CD8-positive, alpha-beta memory T cell (primary cell): ENCODE measurements around the gene CDH24. TPM values are rescaled to one million over a fixed set of nuclear protein-coding genes. Genes with fewer than 3 reads are reported as not detected.

ENCODE experiments used
- CTCF ChIA-PET: fragments of 350-600 bp; sonication (Branson Sonifier 250); formaldehyde crosslinking; loops from one replicate; lab custom pipeline; 2021; ENCODE audit warnings: antibody characterized with exemption; lab: Charles Lee
- POLR2A ChIA-PET: fragments of 350-600 bp; sonication (Branson Sonifier 250); formaldehyde crosslinking; loops from one replicate; lab custom pipeline; 2021; ENCODE audit warnings: antibody characterized with exemption; lab: Charles Lee
- DNase-seq, 5 donors: peaks; one replicate each; pipeline versions ENCODE4 v3.0.0 to v3.0.0-alpha.2; 2020 to 2022; ENCODE audit warnings: mixed read lengths in 1 of 5
- H3K27ac ChIP-seq: one replicate; pipeline ENCODE4 v1.7.0; 2013; ENCODE audit warnings: low read depth, mild to moderate bottlenecking, low read length, moderate library complexity
- H3K27me3 ChIP-seq: 2 replicates; pipeline ENCODE4 v1.7.0; 2013; ENCODE audit warnings: low read length, mild to moderate bottlenecking; ENCODE audit not compliant: insufficient read depth, poor library complexity, severe bottlenecking
- H3K36me3 ChIP-seq: 2 replicates; pipeline ENCODE4 v1.7.0; 2013; ENCODE audit warnings: mild to moderate bottlenecking, low read length, moderate library complexity; ENCODE audit not compliant: insufficient read depth
- H3K4me1 ChIP-seq: 2 replicates; pipeline ENCODE4 v1.7.0; 2013; ENCODE audit warnings: mild to moderate bottlenecking, low read length, moderate library complexity; ENCODE audit not compliant: insufficient read depth
- H3K4me3 ChIP-seq: 2 replicates; pipeline ENCODE4 v1.7.0; 2013; ENCODE audit warnings: mild to moderate bottlenecking, low read length
- H3K9me3 ChIP-seq: 2 replicates; pipeline ENCODE4 v1.7.0; 2013; ENCODE audit warnings: mild to moderate bottlenecking, low read length
- H3K27ac Mint-ChIP-seq, 8 donors: one replicate each; pipeline ENCODE4 v1.8.0; 2020 to 2021; ENCODE audit warnings: mixed read lengths in 8 of 8, mild to moderate bottlenecking in 6 of 8, inconsistent platforms in 3 of 8, moderate library complexity in 3 of 8
- H3K27me3 Mint-ChIP-seq, 2 donors: one replicate each; pipeline ENCODE4 v1.8.0; 2020 to 2021; ENCODE audit warnings: mixed read lengths in 2 of 2, mild to moderate bottlenecking in 1 of 2, moderate library complexity in 1 of 2
- H3K36me3 Mint-ChIP-seq, 3 donors: one replicate each; pipeline ENCODE4 v1.8.0; 2020 to 2021; ENCODE audit warnings: mixed read lengths in 3 of 3, inconsistent platforms in 1 of 3, mild to moderate bottlenecking in 1 of 3
- H3K4me1 Mint-ChIP-seq, 3 donors: one replicate each; pipeline ENCODE4 v1.8.0; 2020 to 2021; ENCODE audit warnings: mixed read lengths in 3 of 3, inconsistent platforms in 1 of 3, mild to moderate bottlenecking in 1 of 3
- H3K4me3 Mint-ChIP-seq, 7 donors: one replicate each; pipeline ENCODE4 v1.8.0; 2020 to 2021; ENCODE audit warnings: mixed read lengths in 7 of 7, mild to moderate bottlenecking in 6 of 7, moderate library complexity in 4 of 7, inconsistent platforms in 2 of 7
- H3K9me3 Mint-ChIP-seq, 5 donors: one replicate each; pipeline ENCODE4 v1.8.0; 2020 to 2022; ENCODE audit warnings: mixed read lengths in 5 of 5, mild to moderate bottlenecking in 3 of 5, moderate library complexity in 2 of 5, inconsistent platforms in 1 of 5
- polyA plus RNA-seq: library from polyadenylated mRNA; unstranded; fragments of 300-500 nt; fragmentation: Illumina TruSeq; gene quantifications from one replicate; pipeline ENCODE4 v1.2.3, GENCODE V29; 2021
- total RNA-seq, 2 experiments: library from RNA; stranded (reverse); gene quantifications; one replicate each; pipeline ENCODE4 v1.2.3, GENCODE V29; 2021

CDH24 gene
- total and polyA plus RNA-seq, 3 experiments from 2014 or later, result 0.36 to 0.88 (median 0.82) TPM

DNA sequence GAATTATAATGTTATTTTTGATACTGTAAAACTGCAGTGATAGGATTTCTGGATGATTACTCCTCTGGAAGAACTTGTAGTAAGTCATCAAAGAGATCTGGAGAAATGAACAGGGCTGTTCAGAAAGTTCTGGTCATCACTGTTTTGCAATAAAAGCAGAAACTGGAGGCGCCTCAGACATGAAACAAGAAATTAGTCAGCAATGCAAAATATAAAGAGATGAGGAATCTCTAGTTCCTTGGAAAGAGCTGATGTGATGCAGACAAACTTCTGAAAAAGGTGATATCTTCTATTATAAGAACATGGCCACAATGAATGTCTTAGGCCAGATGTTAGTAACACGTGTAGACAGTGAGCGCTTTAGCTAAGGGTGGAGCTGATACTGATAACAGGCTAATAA, 28.1 kb upstream of the CDH24 start:
- H3K9me3 Mint-ChIP-seq, result no peaks in the 10 kb centered on the region
- Histone ChIP-seq H3K27me3 (no peaks in the 10 kb centered on the region), H3K4me3 (no peak overlapping the region), H3K27ac (no peak overlapping the region), H3K9me3 (no peaks in the 10 kb centered on the region), H3K4me1 (no peaks in the 10 kb centered on the region), H3K36me3 (peaks cover 69% of the 10 kb centered on the region)
- no peaks in the 10 kb centered on the region for H3K27me3 Mint-ChIP-seq
- H3K4me1 Mint-ChIP-seq, result peaks cover 20 to 45% (median 36%) of the 10 kb centered on the region in 3 donors
- H3K4me3 Mint-ChIP-seq, result no peak overlapping the region
- CTCF ChIA-PET, result interaction anchor here (0.8 to 2.1 kb wide), 4 partner anchors 9 to 36 kb away, joined by 3 to 9 read pairs (median 5); partner anchors contain the start of genes ACIN1 and C14orf119
- POLR2A ChIA-PET, result no interaction called here
- no peak for DNase-seq
- H3K36me3 Mint-ChIP-seq, result peaks cover 6 to 84% (median 18%) of the 10 kb centered on the region in 3 donors
- peak overlapping the region in 1 of 8 donors; percentile 52 for H3K27ac Mint-ChIP-seq

DNA sequence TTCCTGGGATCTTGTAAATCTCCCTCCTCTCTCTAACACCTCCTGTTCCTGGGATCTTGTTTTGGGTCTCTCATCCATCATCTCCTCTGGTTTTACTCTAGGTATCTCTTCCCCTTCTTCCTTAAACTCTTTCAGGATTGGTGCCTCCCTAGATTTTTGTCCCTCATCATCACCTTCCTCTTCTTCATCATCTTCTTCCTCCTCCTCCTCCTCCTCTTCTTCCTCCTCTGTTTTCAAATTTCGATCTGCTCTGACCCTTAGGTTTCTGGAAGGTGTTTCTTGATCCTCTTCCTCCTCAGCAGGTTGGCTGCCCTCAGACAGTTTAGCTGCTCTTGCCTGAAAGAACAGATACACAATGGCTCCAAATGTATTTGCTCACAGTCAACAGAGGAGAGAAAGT, 23.2 kb upstream of the CDH24 start:
- Mint-ChIP-seq H3K4me3 (no peak overlapping the region), H3K36me3 (peaks cover 0 to 87% (median 23%) of the 10 kb centered on the region in 3 donors)

DNA sequence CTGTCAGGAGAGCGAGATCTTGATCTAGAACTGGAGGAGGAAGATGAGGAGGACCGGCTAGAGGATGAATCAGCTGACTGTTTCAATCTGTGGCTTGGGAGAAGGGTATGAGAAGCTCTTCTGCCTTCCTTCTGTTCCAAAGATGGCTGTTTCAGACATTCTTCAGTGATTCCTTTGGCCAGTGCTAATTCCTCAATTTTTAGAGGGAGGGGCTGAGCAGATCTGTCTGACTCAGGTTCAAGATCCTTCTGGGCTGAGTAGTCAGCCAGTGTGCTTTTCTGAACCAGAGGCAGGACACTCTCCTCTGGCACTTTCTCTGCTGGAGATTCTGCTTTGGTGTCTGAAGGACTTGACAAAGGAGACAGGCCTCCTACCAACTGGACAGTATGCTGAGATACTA, 22.4 kb upstream of the CDH24 start:
- no peak for DNase-seq
- POLR2A ChIA-PET, result no interaction called here
- Mint-ChIP-seq H3K27ac (peak overlapping the region in 3 of 8 donors; percentile 5 to 85 (median 23)), H3K9me3 (no peaks in the 10 kb centered on the region), H3K4me1 (peaks cover 2 to 10% (median 10%) of the 10 kb centered on the region in 3 donors), H3K36me3 (peaks cover 3 to 87% (median 26%) of the 10 kb centered on the region in 3 donors), H3K4me3 (no peak overlapping the region), H3K27me3 (no peaks in the 10 kb centered on the region)
- H3K27me3 ChIP-seq, result no peaks in the 10 kb centered on the region
- peaks cover 7% of the 10 kb centered on the region for H3K4me1 ChIP-seq
- H3K4me3 ChIP-seq, result no peak overlapping the region
- no peak overlapping the region for H3K27ac ChIP-seq
- CTCF ChIA-PET, result interaction anchor here (1.0 to 4.2 kb wide), 3 partner anchors 12 to 85 kb away, joined by 3 to 34 read pairs (median 4); no protein-coding TSS in a partner anchor
- H3K9me3 ChIP-seq, result no peaks in the 10 kb centered on the region
- peaks cover 73% of the 10 kb centered on the region for H3K36me3 ChIP-seq

More for the DNA sequence above, 23.2 kb upstream of the CDH24 start:
- Histone ChIP-seq H3K36me3 (peaks cover 72% of the 10 kb centered on the region), H3K27me3 (no peaks in the 10 kb centered on the region), H3K9me3 (no peaks in the 10 kb centered on the region), H3K4me1 (peaks cover 7% of the 10 kb centered on the region), H3K4me3 (no peak overlapping the region), H3K27ac (no peak overlapping the region)
- ChIA-PET CTCF (interaction anchor here (1.0 to 4.2 kb wide), 5 partner anchors 9 to 85 kb away, joined by 3 to 34 read pairs (median 4); no protein-coding TSS in a partner anchor), POLR2A (no interaction called here)
- Mint-ChIP-seq H3K4me1 (peaks cover 4 to 14% (median 14%) of the 10 kb centered on the region in 3 donors), H3K27ac (peak overlapping the region in 7 of 8 donors; percentile 2 to 86 (median 50)), H3K9me3 (no peaks in the 10 kb centered on the region), H3K27me3 (no peaks in the 10 kb centered on the region)
- DNase-seq, result no peak

DNA sequence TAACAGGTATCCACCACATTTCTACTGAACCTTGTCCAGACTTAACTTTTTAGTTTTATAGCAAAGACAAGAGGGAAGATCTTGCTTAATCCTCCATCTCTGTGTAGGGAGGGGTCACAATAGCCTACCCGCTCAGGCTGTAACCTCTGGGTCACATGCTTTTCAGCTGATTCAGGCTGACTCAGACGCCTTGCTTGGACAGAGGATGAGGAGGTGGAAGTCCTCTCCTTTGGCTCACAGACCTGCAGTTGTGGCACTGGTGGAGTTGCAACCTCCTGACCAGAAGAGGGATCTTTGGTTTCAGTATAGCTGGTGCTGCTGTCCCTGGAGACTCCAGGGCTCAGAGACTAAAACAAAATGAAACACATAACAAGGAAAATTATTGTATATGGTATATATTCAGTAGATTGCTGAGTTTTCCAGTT, 21.4 kb upstream of the CDH24 start:
- Mint-ChIP-seq H3K9me3 (no peaks in the 10 kb centered on the region), H3K36me3 (peaks cover 3 to 88% (median 28%) of the 10 kb centered on the region in 3 donors), H3K27ac (no peak overlapping the region), H3K27me3 (no peaks in the 10 kb centered on the region), H3K4me1 (peaks cover 2 to 8% (median 7%) of the 10 kb centered on the region in 3 donors), H3K4me3 (no peak overlapping the region)
- Histone ChIP-seq H3K4me3 (no peak overlapping the region), H3K36me3 (peaks cover 76% of the 10 kb centered on the region), H3K27me3 (no peaks in the 10 kb centered on the region), H3K27ac (peak overlapping the region; percentile 40), H3K4me1 (peaks cover 7% of the 10 kb centered on the region), H3K9me3 (no peaks in the 10 kb centered on the region)
- no peak for DNase-seq
- POLR2A ChIA-PET, result no interaction called here
- CTCF ChIA-PET, result interaction anchor here (3.4 to 4.7 kb wide), 3 partner anchors 11 to 16 kb away, joined by 11 to 35 read pairs (median 34); partner anchors contain the start of genes ACIN1 and C14orf119

DNA sequence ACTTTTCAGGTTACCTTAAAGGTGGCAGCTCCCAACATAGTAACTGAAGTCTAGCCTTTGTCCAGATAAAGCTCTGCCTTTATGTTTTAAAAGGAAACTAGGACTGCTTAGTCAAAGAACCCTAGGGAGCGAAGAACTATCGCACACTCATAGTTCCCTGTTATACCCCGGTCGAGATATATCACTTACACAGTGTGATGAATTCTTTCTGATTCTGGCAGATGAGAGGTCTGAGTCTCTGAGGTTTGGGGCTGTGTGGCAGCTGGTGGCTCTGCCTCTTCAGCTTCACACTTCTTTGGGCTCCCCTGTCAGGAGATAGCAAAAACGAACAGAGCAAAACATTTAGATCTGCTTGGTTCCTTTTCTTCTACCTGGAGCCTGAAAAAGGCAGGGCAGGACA, 20.6 kb upstream of the CDH24 start:
- Mint-ChIP-seq H3K27ac (peak overlapping the region in 1 of 8 donors; percentile 71), H3K4me3 (no peak overlapping the region), H3K27me3 (no peaks in the 10 kb centered on the region), H3K4me1 (peaks cover 2 to 8% (median 7%) of the 10 kb centered on the region in 3 donors), H3K36me3 (peaks cover 3 to 87% (median 28%) of the 10 kb centered on the region in 3 donors), H3K9me3 (no peaks in the 10 kb centered on the region)
- POLR2A ChIA-PET, result interaction anchor here (1.6 kb wide), 1 partner anchor 17 kb away, joined by 9 read pairs; the partner anchor contains the start of genes ACIN1 and C14orf119
- CTCF ChIA-PET, result interaction anchor here (0.9 to 4.7 kb wide), 11 partner anchors 10 to 123 kb away, joined by 3 to 35 read pairs (median 11); partner anchors contain the start of genes ACIN1 and C14orf119
- peaks cover 7% of the 10 kb centered on the region for H3K4me1 ChIP-seq
- H3K9me3 ChIP-seq, result no peaks in the 10 kb centered on the region
- H3K27ac ChIP-seq, result peak overlapping the region; percentile 40
- DNase-seq, result no peak
- H3K36me3 ChIP-seq, result peaks cover 74% of the 10 kb centered on the region
- no peaks in the 10 kb centered on the region for H3K27me3 ChIP-seq
- no peak overlapping the region for H3K4me3 ChIP-seq

DNA sequence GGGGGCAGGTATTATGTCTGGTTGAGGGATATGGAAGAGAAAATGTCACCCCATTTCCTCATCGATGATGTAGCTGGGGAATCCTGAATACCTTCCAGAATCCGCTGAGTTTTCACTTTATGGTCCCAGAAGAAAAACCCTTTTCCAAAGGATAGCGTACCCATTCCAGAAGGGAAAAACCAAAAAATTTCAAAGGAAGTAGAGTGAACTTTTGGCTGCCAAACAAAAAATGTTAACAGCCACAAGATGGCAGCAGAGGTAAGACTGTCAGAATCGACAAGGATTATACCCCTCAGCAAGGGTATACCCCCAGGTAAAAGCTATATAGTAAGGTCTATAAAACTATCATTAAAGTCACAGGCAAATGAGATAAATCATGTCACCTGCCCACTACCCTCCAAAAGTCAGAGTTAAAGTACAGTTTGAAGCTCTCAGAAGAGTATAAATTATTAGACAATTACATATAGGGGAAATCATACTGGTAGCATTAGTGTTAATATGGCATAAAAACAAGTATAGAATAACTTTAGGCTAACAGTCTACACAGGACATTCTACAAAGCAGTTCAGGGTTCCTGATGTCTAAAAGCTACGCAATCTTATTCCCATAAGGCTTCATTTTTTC, 19.6 kb upstream of the CDH24 start:
- no peak overlapping the region for H3K27ac ChIP-seq
- ChIA-PET CTCF (interaction anchor here (0.5 to 4.7 kb wide), 22 partner anchors 9 to 218 kb away, joined by 3 to 35 read pairs (median 6); partner anchors contain the start of genes ACIN1, AJUBA, C14orf119 and HAUS4), POLR2A (interaction anchor here (1.6 kb wide), 1 partner anchor 18 kb away, joined by 9 read pairs; the partner anchor contains the start of genes ACIN1 and C14orf119)
- H3K9me3 Mint-ChIP-seq, result no peaks in the 10 kb centered on the region
- no peaks in the 10 kb centered on the region for H3K27me3 Mint-ChIP-seq
- H3K4me3 Mint-ChIP-seq, result no peak overlapping the region
- H3K4me3 ChIP-seq, result no peak overlapping the region
- H3K9me3 ChIP-seq, result no peaks in the 10 kb centered on the region
- peak overlapping the region in 3 of 8 donors; percentile 7 to 29 (median 20) for H3K27ac Mint-ChIP-seq
- peaks cover 7 to 18% (median 13%) of the 10 kb centered on the region in 3 donors for H3K4me1 Mint-ChIP-seq
- peaks cover 70% of the 10 kb centered on the region for H3K36me3 ChIP-seq
- H3K36me3 Mint-ChIP-seq, result peaks cover 3 to 95% (median 28%) of the 10 kb centered on the region in 3 donors
- H3K27me3 ChIP-seq, result no peaks in the 10 kb centered on the region
- peak in 2 of 5 donors; percentile 19 to 50 for DNase-seq
- H3K4me1 ChIP-seq, result peaks cover 9% of the 10 kb centered on the region

DNA sequence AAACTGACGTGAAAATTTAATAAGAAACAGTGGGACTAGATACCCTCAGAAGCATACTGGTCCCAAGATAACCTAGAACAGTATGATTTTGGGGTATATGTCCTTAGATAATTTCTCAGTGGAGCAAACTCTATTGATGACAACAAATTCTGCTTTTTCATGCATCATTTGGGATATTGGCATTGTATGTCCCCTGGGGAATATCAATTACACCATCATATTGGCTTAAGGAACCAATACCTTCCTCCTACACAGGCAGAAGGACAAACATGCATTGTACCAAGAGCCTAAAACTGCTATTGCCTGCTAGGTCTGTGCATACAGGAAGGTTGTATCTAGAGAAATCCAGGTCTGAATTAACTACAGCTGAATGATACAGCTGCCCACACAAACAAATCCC, 17.6 kb upstream of the CDH24 start:
- no peaks in the 10 kb centered on the region for H3K27me3 ChIP-seq
- no peak overlapping the region for H3K27ac ChIP-seq
- peaks cover 25% of the 10 kb centered on the region for H3K4me1 ChIP-seq
- H3K36me3 ChIP-seq, result peaks cover 50% of the 10 kb centered on the region
- Mint-ChIP-seq H3K4me3 (no peak overlapping the region), H3K36me3 (peaks cover 3 to 85% (median 20%) of the 10 kb centered on the region in 3 donors), H3K27me3 (no peaks in the 10 kb centered on the region), H3K4me1 (peaks cover 26 to 32% (median 29%) of the 10 kb centered on the region in 3 donors), H3K9me3 (no peaks in the 10 kb centered on the region), H3K27ac (no peak overlapping the region)
- H3K4me3 ChIP-seq, result no peak overlapping the region
- DNase-seq, result no peak
- ChIA-PET CTCF (interaction anchor here (1.3 to 4.7 kb wide), 3 partner anchors 17 to 20 kb away, joined by 3 to 35 read pairs (median 4); partner anchors contain the start of genes ACIN1 and C14orf119), POLR2A (no interaction called here)
- H3K9me3 ChIP-seq, result no peaks in the 10 kb centered on the region
